M059J (cell line): ENCODE data around the gene GGA1. TPM values are rescaled to one million over a fixed set of nuclear protein-coding genes. Genes with fewer than 3 reads are reported as not detected.
"Not testable (repeated sequence)": the region's sequence is repeated elsewhere in the genome, so short reads cannot be mapped to it uniquely, and the experiment has no call there.

Experiments
- DNase-seq: peaks from one replicate; pipeline ENCODE4 v3.0.0-alpha.2; 2012; ENCODE audit warnings: low read depth
- total RNA-seq: library from RNA; depleted of rRNA; stranded (reverse); fragments of >200 nt; shearing (Covaris generic); gene quantifications from 2 replicates; pipeline ENCODE4 v1.2.3, GENCODE V29; 2014

GGA1 gene
- total RNA-seq, 1 experiment from 2014 or later = 21.8 TPM

- no peak for DNase-seq
These were observed 42.0 kb downstream of the GGA1 start for GRCh38 chr22:37650463-37651136.

DNA sequence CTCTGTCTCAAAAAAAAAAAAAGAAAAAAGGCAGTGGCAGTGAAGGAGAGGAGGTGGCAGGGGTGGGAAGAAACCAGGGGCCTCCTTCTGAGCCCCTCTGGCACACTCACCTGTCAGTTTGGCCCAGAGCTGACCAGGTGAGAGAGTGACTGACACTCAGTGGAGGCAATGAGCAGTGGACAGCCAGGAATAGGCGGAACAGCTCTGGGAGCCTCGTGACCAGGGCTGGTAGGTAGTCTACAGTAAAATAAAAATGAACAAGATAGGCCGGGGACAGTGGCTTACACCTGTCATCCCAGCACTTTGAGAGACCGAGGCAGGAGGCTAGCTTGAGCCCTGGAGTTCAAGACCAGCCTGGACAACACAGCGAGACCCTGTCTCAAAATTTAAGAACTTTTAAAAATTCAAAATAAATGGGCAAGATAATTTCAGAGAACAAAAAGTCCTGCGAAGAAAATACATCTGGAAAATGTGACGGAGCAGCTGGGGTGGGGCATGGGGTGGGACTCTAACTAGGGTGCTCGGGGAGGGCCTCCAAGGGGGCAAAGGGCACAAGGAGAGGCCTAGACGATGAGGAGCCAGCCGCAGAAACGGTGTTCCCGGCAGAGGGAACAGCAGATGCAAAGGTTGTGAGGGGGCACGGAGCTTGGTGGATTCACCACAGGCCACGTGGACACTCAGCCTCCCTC, 46.1 kb downstream of the GGA1 start:
- DNase-seq = no peak

- DNase-seq = no peak
These were observed 46.6 kb downstream of the GGA1 start for GRCh38 chr22:37655252-37655563.

DNA sequence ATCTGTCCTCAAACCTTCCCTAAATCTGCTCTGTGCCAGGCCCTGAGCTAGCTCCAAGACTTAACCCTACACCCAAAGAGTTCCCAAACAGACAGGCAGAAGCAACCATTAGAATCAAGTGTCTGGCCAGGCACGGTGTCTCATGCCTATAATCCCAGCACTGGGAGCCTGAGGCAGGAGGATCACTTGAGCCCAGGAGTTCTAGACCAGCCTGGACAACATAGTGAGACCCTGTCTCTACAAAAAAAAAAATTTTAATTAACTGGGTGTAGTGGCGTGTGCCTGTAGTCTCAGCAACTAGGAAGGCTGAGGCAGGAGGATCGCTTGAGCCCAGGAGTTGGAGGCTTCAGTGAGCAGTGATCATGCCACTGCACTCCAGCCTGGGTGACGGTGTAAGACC, 47.9 kb downstream of the GGA1 start:
- not testable (repeated sequence) for DNase-seq

DNA sequence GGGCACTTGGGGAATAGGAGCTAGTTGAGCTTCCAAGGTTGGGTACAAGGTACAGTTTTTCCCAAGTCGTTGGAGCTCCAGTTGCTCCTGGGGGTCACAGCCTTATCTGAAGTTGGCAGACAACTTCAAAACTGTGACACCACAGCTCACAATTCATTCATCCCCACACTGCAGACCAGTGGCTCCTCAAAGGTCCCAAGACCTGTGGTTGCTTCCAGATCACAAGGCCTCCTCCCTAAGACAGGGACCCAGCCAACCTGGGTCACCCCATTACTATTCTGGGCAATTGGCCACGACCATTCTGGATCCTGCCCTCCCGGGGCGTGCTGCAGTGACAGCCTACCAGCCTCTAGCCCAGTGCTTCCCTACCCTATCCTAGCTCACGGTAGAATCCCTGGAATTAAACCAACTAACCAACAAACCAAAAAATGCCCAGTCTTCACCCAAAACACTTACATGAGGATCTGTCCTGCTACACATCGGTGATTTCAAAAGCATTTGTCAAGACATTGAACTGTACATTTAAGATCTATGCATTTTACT, 49.0 kb downstream of the GGA1 start:
- DNase-seq = peak; percentile 41

DNA sequence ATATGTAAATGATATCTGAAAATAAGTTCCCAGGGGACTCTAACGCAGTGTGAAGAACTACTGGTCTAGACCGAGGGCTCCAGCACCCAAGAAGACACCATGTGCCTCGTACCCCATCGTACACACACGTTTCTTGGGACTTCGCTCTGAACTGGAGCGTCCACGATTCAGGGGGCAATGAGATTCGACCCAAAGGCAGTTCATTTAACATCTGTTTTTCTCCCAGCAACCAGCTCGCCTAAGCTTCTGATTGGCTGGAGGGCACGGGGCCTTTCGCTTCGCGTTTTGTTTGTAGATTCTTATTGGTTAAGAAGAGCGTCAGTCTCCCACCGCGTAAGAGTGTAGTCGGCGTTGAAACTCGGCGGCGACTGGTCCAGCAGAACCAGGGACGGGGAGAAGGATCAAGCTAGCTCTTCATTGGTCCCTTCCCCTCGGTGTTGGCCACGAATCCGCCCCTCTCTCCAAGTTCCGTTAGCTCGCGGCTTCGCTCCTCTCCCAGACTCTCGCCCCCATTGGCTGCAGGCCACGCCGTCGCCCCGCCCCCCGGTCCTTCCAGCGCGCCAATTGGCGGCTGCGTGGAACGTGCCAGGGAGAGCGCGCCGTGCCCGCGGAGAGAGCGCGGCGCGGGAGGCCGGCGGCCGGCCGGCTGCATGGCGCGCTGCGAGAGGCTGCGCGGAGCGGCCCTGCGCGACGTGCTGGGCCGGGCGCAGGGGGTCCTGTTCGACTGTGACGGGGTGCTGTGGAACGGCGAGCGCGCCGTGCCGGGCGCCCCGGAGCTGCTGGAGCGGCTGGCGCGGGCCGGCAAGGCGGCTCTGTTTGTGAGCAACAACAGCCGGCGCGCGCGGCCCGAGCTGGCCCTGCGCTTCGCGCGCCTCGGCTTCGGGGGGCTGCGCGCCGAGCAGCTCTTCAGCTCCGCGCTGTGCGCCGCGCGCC, 49.8 kb downstream of the GGA1 start, which contains the start of gene PDXP:
Gene PDXP (plus strand): TSS at position 591 of the 933 bp plus-strand sequence. CDS start 60 bp downstream, at position 651.
- peak; percentile 99 for DNase-seq

DNA sequence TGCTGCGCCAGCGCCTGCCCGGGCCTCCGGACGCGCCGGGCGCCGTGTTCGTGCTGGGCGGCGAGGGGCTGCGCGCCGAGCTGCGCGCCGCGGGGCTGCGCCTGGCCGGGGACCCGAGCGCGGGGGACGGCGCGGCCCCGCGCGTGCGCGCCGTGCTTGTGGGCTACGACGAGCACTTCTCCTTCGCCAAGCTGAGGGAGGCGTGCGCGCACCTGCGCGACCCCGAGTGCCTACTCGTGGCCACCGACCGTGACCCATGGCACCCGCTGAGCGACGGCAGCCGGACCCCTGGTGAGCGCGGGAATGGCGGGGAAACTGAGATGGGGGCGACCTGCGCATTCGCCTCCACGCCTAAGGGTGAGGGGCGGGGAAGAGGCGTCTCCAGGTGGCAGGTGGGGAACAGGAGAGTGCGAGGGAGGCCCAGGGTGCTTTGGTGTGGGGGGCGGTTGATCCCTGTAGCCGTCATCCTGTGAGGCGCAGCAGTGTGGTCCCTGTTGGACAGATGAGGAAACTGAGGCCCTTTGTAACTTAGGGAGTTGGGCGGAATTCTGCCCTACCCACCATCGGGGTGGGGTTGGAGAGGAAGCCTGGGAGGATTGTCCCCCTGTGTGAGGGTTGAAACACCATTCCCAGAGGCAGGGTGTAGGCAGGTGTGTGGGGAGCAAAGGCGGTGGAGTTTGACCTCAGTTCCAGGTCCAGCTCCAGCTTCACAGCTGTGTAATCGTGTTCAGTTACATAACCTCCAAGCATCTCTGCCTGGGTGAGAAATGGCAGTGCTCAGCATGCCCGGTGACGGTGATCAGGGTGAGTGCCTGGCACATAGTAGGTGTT, 50.6 kb downstream of the GGA1 start:
- DNase-seq = no peak

DNA sequence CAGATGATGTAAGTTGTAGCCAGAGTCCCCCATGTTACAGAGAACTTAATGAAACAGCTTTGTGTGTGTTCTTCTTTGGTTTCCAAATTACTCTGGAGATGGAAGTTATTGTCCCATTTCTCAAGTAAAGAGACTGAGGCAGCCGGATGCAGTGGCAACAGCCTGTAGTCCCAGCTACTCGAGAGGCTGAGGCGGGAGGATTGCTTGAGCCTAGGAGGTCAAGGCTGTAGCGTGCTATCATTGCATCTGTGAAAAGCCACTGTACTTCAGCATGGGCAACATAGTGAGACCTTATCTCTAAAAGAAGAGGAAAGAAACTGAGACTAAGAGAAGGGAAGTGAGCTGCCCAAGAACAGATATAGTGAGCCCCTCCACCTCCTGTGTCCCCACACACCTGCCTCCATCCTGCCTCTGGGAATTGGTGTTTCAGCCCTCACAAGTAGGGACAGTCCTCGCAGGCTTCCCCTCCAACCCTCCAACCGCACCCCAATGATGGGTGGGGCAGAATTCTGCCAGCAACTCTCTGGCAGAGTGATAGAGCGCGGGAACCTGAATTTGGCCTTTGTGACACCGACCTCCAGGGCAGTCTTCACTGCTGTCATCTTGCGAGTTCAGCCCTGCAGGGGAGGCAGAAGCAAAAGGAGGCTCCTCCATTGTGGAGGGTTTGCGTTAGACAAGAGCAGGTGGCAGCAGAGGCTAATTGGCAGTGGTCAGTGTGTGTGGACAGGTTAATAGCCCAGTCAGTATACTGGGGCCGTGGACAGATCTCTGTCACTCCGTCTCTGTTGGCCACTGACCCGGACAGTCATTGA, 51.5 kb downstream of the GGA1 start:
- no peak for DNase-seq

DNA sequence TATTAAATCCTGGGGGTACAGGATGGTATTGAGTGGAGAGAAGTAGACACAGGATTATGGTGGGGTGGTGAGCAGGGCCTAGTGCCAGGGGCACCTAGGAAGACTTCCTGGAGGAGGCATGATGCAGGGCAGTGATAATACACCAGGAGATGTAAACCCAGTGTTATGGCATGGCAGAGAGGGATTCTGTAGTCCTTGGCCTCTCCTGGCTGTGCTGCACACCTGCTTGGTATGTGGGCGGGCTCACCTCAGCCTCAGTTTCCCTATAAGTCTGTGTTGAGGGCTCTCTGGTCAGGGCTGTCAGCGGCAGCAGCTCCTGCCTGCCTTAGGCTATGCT, 52.0 kb downstream of the GGA1 start:
- DNase-seq = no peak

- no peak for DNase-seq
These were observed 52.7 kb downstream of the GGA1 start for GRCh38 chr22:37661160-37661924.

GRCh38 chr22:37662039-37662438, 53.4 kb downstream of the GGA1 start:
- DNase-seq = no peak

DNA sequence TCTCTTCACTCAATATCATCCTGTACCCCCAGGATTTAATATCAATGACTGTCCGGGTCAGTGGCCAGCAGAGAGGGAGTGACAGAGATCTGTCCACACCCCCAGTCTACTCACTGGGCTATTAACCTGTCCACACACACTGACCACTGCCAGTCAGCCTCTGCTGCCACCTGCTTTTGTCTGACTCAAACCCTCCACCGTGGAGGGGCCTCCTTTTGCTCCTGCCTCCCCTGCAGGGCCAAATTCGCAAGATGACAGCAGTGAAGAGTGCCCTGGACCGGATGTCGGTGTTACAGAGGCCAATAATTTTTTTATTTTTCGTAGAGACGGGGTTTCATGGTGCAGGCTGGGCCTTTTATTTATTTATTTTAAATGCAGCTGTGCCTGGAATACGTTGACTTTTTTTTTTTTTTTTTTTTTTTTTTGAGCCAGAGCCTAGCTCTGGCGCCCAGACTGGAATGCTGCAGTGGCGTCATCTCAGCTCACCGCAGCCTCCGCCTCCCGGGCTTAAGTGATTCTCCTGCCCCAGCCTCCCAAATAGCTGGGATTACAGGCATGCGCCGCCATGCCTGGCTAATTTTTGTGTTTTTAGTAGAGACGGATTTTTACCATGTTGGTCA, 55.0 kb downstream of the GGA1 start:
- no peak for DNase-seq

DNA sequence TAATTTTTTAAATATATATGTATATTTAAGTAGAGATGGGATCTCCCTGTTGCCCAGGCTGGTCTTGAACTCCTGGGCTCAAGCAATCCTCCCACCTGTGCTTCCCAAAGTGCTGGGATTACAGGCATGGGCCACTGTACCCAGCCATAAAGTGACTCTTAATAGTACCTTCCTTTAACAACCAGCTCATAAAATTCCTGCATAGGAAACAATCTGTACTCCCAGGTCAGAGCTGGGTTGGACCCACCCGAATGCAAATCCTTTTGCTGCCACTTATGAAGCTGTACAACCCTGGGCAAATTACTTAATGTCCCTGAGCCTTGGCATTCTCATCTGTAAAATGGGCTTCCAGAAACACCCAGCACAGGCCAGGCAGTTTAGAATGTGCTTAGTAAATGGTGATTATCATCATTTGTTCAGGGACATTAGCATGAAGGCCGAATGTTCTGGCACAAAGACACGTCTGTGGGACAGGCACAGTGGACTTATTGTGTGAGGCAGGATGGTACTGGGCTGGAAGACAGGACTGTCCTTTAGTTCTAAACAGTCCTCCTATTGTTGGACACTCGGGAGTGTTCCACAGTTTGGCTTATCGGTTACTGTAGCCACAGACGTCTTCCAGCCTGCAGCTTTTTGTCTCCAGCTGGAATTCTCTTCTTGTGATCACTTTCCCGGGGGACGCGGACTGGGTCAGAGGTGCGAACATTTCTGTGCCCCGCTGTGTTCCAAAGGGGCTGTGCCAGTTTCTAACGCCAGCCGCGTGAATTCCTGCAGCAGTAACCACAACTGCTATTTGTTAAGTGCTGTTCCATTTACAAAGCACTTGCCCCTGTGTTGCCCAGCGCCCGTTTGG, 55.8 kb downstream of the GGA1 start:
- DNase-seq = no peak

DNA sequence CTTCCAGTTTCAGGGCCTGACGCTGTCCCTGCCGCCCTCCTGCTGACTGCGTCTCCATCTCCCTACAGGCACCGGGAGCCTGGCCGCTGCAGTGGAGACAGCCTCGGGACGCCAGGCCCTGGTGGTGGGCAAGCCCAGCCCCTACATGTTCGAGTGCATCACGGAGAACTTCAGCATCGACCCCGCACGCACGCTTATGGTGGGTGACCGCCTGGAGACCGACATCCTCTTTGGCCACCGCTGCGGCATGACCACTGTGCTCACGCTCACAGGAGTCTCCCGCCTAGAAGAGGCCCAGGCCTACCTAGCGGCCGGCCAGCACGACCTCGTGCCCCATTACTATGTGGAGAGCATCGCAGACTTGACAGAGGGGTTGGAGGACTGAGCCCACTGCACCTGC, 56.9 kb downstream of the GGA1 start:
- no peak for DNase-seq

- DNase-seq = peak; percentile 68
These were observed 61.0 kb downstream of the GGA1 start for GRCh38 chr22:37669586-37669985.

DNA sequence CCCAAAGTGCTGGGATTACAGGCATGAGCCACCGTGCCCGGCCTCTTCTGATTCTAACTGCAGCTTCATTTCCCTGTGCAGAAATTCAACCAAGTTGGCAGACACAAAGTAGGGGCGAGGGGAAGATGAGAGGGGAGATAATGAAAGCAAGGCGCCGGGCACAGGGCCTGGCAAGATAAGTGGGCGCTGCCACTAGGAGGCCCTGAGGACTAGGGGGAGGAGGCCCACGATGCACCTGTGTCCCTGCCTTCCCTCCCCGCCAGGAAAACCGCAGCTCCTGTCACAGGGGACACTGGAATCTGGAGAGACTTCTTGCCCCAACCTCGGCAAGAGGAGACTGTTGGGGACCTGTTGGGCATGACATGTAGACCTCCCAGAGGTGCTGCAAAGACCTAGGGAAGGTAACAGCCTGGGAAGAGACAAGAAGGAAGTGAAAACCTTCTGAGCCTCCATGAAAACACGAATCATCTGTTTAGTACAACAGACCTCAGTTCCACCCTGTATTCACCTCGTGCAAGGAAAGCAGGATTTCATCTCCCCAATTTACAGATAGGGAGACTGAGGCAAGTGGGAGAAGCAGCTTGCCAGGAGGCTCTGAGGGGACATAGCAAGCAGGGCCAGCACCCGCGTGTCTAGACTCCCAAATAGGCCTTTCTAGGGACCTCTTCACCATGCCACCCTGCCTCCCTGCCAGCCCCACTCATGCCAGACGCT, 63.7 kb downstream of the GGA1 start:
- DNase-seq = no peak

DNA sequence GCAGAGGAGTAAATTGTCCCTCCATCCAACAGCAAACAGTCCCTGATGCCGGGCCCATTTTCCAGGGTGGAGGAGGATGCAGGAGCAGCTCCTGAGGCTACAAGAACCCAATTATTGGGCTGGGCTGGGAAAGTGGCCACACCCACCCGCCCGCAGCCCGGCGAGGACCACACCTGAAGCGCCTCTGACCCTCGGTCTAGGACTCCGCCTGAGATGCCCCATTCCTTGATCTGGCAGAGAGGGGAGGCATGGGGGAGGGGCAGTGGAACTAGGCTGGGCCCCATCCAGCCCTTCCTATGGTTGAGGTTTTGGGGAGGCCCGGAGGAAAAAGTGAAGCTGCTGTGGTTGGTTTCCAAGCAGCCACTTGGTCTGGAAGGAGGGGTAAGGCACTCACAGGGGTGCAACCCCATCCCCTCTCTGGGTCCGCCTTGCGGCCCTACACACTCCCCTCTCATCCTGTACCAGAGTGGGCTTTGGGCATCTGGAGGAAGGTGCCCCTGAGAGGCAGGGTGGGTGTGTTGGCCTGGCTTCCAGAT, 64.4 kb downstream of the GGA1 start:
- DNase-seq = no peak
